Dermis blood vessel endothelial cell (primary cell): Measurements from ENCODE around the gene PSPN. TPM values are rescaled to one million over a fixed set of nuclear protein-coding genes. Genes with fewer than 3 reads are reported as not detected.
A peak's percentile ranks its signal among the peaks of the same experiment; 100 is the strongest.
"Not testable (repeated sequence)": the region's sequence is repeated elsewhere in the genome, so short reads cannot be mapped to it uniquely, and the experiment has no call there.

Experiments
- DNase-seq: peaks from one replicate; pipeline ENCODE4 v3.0.0; 2010
- total RNA-seq: library from RNA; depleted of rRNA; stranded (reverse); fragments of >200 nt; gene quantifications from 2 replicates; pipeline ENCODE4 v1.2.3, GENCODE V29; 2014

Gene PSPN
- total RNA-seq, 1 donor from 2014 or later, result 0.85 TPM

DNA sequence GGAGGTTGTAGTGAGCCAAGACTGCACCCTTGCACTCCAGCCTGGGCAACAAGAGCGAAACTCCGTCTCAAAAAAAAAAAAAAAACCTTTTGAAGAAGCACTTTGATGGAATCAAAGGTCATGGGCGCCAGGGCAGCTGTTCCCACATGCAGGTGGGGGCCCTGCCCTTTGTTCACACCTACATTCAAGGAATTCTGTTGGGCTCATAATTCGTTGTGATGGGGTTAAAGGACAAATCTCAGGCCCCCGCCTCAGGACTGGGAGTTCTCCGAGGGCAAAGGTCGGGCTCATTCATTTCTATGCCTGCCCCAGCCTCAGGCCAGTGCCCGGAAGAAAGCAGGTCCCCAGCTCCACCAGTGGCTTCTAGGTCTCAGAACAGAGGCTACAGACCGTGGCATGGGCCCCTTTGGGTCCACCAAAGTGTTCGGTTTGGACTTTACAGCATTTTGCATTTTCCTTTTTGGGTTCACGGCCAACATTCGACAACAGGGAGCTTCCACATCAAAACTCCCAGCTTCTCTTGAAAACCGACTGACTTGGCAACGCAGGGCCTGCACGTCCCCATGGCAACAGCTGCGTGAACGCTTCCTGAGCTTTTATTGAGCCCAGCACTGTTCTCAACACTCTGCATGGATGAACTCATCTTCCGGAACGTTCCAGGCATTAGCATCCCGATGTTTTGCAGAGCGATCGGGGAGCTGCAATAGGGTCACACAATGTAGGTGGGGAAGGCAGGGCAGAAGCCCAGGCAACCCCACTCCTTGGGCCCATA is 27.3 kb upstream of the PSPN start:
- peak; percentile 86 for DNase-seq

DNA sequence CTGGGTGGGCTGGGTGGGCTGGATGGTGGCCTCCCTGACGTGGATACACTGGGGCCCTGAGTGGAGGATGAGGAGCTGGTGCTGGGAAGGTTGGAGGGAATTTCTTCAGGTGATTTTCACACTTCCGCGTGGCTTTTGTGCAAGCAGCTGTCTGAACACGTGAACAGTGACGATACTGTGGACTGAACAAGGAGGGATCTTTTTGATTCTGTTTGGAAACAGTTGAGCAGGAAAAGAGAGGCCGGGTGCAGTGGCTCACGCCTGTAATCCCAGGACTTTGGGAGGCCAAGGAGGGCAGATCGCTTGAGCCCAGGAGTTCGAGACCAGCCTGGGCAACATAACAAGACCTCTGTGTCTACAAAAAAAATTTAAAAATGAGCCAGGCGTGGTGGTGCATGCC is 26.3 kb upstream of the PSPN start:
- DNase-seq, result no peak

DNA sequence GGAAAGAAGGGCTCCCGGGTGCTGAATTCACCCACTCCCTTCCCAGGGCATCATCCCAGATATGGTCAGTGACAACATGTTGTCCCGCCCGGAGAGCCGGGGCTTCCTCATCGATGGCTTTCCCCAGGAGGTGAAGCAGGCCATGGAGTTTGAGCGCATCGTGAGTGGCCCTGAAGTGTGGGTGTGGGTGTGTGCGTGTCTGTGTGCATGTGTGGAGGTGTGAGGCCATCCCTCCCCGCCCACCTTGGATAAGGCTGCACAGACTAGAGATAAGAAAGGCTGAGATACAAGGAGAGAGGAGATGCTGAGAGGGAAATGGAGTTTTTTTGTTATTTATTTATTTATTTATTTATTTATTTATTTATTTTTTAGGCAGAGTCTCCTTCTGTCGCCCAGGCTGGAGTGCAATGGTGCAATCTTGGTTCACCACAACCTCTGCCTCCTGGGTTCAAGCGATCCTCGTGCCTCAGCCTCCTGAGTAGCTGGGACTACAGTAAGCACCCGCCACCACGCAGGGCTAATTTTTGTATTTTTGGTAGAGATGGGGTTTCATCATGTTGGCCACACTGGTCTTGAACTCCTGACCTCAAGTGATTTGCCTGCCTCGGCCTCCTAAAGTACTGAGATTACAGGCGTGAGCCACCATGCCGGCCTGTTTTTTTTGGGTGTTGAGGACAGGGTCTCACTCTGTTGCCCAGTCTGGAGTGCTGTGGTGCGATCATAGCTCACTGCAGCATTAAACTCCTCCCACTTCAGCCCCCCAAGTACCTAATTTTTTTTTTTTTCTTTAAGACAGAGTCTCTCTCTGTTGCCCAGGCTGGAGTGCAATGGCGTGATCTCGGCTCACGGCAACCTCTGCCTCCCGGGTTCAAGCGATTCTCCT is 24.6 kb upstream of the PSPN start:
- DNase-seq, result not testable (repeated sequence)

DNA sequence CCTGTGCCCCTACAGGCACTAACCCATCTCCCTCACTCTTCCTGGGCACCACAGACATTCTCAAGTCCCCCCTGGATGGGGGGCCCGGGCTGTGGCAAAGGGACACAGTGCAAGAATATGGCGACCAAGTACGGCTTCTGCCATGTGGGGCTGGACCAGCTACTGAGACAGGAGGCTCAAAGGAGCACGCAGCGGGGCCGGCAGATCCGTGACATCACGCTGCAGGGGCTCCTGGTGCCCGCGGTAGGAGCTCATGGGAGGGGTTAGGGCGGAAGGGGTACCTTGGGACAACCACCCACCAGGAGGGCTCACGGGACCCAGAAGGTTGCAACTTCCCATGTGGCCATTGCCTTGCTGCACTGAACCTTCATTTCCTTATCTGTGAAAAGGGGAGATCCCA is 20.6 kb upstream of the PSPN start:
- no peak for DNase-seq

DNA sequence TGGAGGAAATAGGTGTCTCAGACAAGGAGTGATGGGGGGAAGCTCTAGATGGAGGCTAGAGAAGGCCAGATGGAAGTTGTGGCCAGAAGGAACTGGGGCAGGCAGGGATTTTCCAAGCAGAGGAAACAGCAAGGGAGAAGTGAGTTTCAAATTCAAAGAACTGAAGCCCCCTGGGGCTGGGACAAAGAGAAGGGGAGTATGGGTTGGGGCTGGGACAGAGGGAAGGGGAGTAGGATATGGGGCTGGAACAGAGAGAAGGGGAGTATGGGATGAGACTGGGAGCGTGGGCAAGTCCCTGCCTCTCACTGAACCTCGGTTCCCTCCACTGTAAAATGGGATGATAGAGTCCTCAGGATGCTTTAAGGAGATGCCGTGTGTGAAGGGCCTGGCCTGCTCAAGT is 19.1 kb upstream of the PSPN start:
- DNase-seq, result no peak

DNA sequence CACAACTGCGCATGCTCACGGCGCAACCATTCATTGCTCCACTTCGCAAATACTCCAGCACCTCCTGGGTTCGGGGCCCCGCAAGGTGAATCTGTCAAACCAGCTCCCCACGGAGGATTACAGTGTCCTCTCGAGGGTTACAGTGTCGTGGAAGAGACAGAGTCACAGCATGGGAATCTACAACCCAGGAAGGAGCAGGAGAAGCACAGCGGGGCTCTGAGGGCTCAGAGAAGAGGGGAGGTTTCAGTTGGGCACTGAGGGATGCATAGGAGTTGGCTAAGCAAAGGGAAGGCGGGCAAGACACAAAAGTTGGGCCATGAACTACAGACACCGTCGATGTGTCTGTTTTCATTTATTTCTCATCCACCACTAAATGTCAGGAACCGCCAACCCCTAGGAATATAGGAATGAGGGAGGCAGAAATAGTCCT is 18.3 kb upstream of the PSPN start:
- no peak for DNase-seq

DNA sequence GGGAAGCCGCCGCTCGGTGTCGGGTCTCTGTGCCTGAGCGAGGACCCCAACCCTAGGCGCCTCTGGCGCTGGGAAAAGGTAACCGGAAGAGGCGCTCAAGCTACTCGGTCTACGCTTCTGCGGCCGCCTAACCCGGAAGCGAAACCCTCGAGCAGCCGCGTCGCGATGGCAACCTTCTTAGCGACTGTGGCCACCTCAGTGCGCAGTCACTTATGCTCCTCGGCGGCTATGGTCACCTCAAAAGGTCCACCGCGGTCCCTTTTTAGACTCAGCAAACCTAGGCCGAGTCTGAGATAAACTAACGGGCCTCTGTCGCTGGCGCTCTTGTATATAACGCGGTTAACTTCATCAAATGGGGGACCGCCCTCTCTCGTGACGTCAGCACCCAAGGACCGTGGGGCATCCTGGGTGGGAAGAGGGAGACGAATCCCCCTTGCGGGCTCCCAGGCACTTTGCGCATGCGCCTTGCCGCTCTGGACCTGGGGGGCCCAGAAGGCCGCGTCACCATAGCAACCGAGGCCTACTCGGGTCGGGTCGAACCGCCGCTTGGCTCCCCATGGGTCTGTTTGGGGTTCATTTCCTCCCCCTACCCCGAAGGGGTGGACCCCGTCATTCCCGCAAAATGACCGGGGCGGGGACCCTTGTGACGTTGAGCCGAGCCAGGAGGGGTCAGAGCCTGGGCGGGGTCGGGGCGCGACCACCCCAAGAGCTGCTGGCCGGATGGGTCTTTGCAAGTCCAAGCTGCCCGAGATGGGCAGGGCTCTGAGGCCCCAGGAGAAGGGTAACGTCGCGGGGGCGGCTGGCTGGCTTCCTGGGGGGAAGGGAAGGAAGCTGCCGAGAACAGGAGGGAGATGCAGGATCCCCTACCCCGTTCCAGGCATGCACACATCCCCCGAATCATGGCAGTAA is 17.6 kb upstream of the PSPN start, which contains the start of gene GTF2F1:
Gene GTF2F1, minus strand, starts transcription at position 91 of the 909 bp plus-strand sequence. CDS start 169 bp downstream, outside the sequence.
- peak; percentile 94 for DNase-seq

DNA sequence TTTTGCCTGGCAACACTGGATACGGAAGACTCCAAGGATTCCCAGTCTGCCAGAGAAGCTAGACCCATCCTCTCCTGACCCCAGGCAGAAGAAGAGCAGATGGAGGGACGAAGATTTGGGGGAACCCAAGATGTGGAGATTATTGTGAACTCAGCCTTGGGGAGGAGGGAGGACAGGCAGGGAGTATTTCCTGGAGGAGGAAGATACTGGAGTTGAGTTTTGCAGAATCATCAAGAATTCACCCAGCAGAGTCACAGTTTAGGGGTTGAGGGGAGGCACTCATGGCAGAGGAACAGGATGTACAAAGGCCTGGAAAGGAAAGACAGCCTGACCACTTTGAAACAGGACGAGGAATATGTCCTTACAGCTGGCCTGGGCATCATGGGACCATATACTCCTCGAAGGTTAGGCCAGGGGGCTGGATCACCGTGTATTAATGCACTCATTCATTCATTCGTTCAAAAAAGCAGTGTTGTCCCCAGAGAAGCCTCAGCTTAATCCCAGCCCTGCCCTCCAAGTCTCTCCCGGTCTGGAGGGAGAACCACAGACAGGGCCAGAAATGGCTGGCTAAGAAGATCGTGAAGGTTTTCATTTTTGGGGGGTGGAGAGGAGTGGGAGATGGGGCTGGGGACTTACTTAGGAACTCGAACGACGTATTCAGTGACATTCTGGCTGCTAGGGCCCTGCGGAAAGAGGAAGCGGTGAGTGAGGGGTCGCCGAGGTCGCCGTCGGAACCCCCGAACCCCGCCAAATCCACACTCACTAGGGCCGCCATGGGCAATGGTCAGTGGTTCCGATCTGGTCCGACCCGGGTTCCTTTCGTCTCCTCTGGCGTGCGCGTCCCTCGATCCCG is 16.7 kb upstream of the PSPN start:
- DNase-seq, result no peak

DNA sequence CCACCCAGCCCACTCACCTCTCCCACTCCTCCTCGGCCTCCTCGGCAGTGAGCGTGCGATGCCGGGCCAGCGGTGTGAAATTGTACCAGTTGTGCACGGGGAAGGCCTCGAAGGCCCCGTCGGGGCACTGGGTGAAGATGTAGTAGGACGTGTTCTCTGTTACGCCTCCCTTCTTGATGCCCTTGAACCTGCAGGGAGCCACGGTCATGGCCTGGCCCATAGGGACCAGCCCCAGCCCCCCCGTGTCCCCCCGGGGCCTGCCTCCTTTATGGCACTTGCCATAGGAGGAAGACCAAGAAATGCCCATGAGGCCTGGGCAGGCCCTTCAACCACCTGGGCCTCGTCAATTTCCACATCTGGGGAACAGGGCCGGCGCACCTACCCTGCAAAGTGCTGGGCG is 11.6 kb upstream of the PSPN start:
- DNase-seq, result no peak

DNA sequence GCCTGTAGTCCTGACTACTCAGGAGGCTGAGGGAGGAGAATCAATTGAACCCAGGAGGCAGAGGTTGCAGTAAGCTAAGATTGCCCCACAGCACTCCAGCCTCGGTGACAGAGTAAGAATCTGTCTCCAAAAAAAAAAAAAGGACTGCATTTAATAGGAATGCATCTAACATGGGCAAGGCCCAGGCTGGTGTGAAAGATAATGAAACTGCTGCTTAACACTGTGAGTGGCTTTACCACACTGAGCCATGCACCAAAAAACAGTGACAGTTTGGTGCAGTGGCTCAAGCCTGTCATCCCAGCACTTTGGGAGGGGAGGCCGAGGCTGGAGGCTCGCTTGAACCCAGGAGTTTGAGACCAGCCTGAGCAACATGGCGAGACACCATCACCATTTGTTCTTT is 8.6 kb upstream of the PSPN start:
- no peak for DNase-seq

DNA sequence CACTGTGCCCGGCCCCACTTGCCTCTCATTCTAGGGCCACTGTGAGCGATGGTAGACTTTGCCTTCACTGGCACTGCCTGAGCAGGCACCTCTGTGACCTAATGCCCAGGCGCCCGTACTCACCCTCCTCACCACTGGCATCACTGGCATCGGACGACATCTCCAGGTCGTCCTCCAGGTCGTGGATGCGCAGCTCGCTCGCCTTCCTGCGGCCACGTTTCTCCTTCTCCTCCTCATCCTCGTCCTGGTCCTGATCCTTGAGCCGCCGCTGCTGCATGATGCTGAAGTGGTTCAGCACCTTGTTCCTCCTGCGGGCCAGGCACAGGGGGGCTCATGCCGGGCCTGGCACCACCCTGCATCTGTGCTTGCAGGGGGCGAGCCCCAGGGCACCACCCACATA is 7.5 kb upstream of the PSPN start:
- no peak for DNase-seq

DNA sequence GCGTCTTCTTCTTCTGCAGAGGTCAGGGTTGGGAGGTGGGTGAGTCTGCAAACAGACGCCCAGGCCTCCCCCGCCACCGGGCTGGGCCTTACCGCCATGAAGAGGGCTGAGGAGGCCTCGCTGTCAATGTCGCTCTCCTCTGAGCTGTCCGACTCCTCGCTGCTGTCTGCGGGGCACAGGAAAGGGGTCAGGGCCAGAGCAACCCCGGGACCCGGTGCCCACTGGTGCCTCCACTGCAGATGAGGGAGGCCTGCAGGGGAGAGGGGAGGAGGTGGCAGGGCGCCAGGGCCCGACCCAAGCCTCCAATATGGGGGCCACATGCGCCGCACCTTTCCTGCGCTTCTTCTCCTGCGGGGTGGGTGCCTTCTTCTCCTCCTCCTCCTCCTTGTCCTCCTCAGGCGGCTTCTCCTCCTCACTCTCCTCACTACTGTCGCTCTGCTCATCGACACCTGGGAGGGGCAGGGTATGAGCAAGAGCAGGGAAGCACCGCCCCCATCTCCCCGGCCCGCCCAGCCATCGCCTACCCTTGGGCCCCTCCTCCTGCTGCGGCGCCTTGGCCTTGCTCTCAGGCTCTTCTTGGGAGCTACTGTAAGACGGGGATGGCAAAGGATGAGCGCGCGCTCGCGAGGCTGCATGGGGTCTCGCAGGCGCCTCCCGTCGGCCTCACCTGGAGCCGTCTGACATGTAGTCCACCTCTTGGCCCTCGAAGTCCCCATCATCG is 5.5 kb upstream of the PSPN start:
- DNase-seq, result no peak

DNA sequence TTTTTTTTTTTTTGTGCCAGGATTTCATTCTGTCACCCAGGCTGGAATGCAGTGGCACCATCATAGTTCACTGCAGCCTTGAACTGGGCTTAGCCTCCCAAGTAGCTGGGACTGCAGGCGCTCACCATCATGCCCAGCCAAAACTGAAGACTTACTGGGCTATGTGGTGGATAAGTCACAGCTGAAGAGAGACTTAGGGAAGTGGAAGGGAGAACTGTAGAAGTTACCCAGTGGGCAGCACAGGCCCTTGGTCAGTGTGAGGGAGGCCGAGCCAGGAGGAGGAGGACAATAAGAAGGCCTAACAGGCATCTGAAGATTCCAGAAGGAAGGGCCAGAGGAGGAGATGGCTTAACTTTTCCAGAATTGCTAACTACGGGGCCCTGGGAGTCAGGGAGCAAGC is 4.0 kb upstream of the PSPN start:
- DNase-seq, result no peak

DNA sequence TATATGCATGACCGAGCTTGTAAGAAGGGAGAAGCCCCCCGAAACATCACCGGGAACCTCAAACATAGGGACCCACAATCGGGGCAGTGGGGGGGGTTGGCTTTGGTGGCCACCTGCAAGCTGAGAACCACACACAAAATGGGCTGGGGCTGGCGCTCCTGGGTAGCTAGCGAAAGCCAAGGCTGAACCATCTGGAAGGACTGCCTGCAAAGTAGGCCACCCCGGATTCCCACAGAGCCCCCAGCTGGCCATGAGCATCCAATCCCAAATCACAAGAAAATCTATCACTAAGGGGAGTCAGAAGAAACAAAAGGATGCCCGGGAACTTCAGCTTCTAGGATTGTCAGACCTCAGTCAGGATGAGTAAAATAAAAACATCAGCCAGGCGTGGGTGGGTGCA is 2.8 kb upstream of the PSPN start:
- DNase-seq, result no peak

DNA sequence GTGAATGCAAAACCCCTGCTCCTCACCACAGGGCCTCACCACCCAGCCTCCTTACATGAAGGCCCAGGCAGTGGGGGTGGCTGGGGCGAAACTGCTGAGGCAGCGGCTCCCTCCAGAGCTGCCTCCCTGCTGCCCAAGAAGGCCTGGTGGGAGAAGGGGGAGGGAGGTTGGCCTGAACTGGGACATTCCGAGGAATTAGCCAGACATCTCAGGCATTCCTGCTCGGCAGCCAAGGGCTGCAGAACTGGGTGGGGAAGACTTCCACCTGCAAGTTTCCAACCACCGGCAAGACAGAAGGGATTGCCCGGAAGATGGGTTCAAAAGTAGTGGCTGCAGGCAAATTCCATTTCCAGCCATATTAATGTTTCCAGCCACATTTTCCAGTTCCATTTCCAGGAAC is 2.3 kb upstream of the PSPN start:
- DNase-seq, result no peak

DNA sequence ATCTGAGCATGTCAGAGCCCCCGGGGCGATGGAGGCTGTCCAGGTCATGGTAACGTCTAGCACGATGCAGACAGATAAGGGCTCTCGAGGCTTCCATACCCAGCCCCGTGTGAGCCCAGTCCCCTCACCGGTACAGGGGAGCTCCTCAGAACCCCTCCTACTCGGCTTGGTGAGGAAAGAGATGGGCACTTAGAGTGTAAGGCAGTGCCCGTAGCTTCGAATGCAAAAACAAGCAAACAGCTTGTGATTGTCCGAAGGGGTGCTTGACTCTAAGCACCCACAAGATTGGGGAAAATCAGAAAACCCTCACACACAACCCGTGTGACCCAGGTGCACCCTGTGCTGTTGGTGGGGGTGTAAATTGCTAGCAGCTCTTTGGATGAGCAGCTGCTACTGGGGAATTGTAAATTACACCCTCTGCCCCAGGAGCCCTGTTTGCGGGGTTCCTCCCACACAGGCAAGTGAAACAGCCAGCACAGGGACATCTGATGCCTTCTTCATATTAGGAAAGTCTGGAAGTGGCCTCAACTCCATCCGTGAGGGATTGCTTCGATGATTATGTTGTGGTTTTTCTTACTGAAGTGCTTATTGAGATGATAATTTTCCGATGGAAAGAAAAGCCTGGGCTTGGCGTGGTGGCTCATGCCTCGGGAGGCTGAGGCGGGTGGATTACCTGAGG is 918 bp upstream of the PSPN start:
- no peak for DNase-seq

DNA sequence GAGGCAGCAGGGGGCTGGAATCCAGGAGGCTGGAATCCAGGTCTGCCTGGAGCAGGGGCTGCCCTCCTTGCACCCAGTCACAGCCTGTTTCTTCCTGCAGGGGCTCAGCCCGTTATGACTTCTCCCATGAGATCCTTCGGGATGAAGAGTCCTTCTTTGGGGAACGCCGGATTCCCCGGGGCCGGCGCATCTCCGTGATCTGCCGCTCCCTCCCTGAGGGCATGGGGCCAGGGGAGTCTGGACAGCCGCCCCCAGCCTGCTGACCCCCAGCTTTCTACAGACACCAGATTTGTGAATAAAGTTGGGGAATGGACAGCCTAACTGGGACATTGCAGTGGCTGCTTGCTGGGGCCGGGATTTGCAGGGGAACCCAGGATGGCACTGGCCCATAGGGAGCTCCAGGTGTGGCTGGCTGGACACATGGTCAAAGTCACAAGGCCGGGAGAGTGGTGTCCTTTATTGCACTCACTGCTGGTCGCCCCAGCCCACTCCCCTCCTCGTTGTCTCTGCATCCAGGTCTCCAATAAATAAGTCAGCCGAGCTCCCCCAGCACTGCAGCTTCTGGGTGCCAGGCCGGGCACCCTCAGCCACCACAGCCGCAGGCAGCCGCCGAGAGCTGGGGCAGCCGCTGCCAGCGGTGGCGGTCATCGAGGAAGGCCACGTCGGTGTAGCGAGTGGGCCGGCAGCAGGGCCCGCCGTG is 872 bp downstream of the PSPN start:
- DNase-seq, result no peak

DNA sequence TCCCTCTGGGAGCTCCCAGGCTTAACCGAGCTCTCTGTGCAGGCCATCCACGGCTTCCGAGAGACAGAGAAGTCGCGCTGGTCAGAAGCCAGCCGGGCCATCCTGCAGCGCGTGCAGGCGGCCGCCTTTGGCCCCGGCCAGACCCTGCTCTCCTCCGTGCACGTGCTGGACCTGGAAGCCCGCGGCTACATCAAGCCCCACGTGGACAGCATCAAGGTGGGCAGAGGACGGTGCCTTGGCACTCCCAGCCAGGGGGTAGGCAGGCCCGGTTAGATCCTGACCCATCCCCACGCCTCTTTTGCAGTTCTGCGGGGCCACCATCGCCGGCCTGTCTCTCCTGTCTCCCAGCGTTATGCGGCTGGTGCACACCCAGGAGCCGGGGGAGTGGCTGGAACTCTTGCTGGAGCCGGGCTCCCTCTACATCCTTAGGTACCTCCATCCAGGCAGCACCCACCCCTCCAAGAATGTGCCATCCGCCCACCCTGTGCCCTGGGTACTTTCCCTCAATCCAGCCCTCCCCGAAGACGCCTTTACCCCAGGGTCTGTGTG is 1.5 kb downstream of the PSPN start:
- no peak for DNase-seq

DNA sequence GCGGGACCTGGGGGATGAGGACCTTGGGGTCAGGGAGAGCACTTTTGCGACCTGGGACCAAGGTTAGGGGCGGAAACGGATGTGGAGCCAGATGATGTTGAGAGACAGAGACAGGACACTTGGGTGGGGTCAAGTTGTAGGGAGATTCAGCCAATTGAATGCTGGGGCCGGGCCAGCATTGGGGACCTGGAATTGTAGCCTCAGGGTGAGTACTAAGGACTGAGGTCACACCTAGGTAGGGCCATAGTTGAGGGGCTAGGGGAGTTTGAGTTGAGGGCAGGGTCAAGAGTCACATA is 2.0 kb downstream of the PSPN start:
- no peak for DNase-seq
